Sciatic nerve (tissue), 1 donor: ENCODE results near the gene ZDHHC5. TPM values are rescaled to one million over a fixed set of nuclear protein-coding genes. Genes with fewer than 3 reads are reported as not detected.
A peak's percentile ranks its signal among the peaks of the same experiment; 100 is the strongest.

Experiments
- microRNA-seq: library from miRNA; unstranded; fragments of <30 nt; microRNA quantifications from one replicate; pipeline ENCODE4 v1.2.0, GENCODE V29; 2020
- total RNA-seq: library from RNA; stranded (reverse); fragmentation: NEBNext Ultra II Directional; extraction: Animal tissue kit (Norgen Biotek cat#: 25700); gene quantifications from one replicate; pipeline ENCODE4 v1.2.1, GENCODE V29; 2021
- donor health status: DM: no; HTN: no; CAD: no.

Gene ZDHHC5
- total RNA-seq, 1 donor from 2014 or later: 45.4 TPM

Small RNA genes lying within 50 kb of the gene (microRNA-seq; reads per million reads assigned to microRNA genes)
- gene MIR130A: 17,329 reads per million, percentile 95 among the genes with 10 or more reads in this experiment

Other genes starting within 250 kb of the ZDHHC5 start
- 75.4 TPM for gene SLC43A3, start 241.0 kb upstream of the ZDHHC5 start, total RNA-seq
- 2.5 TPM for gene RTN4RL2, start 207.6 kb upstream of the ZDHHC5 start, total RNA-seq
- gene SLC43A1, start 152.4 kb upstream of the ZDHHC5 start, total RNA-seq: 14.8 TPM
- 42.0 TPM for gene TIMM10, start 137.4 kb upstream of the ZDHHC5 start, total RNA-seq
- not detected for gene SMTNL1, start 130.5 kb upstream of the ZDHHC5 start, total RNA-seq
- 53.5 TPM for gene UBE2L6, start 100.4 kb upstream of the ZDHHC5 start, total RNA-seq
- 701 TPM for gene SERPING1, start 70.4 kb upstream of the ZDHHC5 start, total RNA-seq
- gene YPEL4, start 18.2 kb upstream of the ZDHHC5 start, total RNA-seq: 2.1 TPM
- 11.9 TPM for gene CLP1, start 10.4 kb upstream of the ZDHHC5 start, total RNA-seq
- gene MED19, start 44.1 kb downstream of the ZDHHC5 start, total RNA-seq: 9.6 TPM
- gene TMX2, start 44.5 kb downstream of the ZDHHC5 start, total RNA-seq: 56.9 TPM
- 77.5 TPM for gene SELENOH, start 73.4 kb downstream of the ZDHHC5 start, total RNA-seq
- gene BTBD18, start 83.7 kb downstream of the ZDHHC5 start, total RNA-seq: not detected
- 270 TPM for gene CTNND1, start 93.7 kb downstream of the ZDHHC5 start, total RNA-seq